HG03139 (cell line): Measurements from ENCODE around the gene ARID1B.
"Not testable (repeated sequence)": the region's sequence is repeated elsewhere in the genome, so short reads cannot be mapped to it uniquely, and the experiment has no call there.

Experiments
- ATAC-seq: cut with Tn5 transposase; IDR thresholded peaks from one replicate; pipeline ENCODE4 v1.9.1; 2021; ENCODE audit not compliant: unreplicated experiment

ARID1B gene

GRCh38 chr6:156982168-156982567 lies 205.0 kb downstream of the ARID1B start:
- no peak for ATAC-seq

GRCh38 chr6:156982864-156983263 lies 205.7 kb downstream of the ARID1B start:
- not testable (repeated sequence) for ATAC-seq

GRCh38 chr6:156984178-156984738 lies 207.1 kb downstream of the ARID1B start:
- ATAC-seq = no peak

DNA sequence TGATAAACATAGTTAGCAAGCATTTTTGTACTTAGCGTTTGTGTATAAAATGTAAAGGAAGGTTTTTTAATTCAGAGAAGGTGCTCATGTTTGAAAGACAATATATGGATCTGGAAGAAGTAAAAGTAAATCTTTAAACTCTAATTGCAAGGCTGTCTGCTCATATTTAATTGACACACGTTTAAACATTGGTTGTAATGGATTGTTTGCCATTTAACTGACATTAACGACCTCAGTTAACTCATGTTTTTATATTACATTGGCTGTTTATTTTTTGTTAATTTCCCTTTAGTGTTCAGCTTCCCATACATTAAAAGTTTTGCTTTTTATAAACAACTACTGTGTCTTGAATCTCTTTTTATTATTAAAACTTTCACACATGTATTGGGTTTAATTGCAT lies 208.1 kb downstream of the ARID1B start:
- no peak for ATAC-seq

DNA sequence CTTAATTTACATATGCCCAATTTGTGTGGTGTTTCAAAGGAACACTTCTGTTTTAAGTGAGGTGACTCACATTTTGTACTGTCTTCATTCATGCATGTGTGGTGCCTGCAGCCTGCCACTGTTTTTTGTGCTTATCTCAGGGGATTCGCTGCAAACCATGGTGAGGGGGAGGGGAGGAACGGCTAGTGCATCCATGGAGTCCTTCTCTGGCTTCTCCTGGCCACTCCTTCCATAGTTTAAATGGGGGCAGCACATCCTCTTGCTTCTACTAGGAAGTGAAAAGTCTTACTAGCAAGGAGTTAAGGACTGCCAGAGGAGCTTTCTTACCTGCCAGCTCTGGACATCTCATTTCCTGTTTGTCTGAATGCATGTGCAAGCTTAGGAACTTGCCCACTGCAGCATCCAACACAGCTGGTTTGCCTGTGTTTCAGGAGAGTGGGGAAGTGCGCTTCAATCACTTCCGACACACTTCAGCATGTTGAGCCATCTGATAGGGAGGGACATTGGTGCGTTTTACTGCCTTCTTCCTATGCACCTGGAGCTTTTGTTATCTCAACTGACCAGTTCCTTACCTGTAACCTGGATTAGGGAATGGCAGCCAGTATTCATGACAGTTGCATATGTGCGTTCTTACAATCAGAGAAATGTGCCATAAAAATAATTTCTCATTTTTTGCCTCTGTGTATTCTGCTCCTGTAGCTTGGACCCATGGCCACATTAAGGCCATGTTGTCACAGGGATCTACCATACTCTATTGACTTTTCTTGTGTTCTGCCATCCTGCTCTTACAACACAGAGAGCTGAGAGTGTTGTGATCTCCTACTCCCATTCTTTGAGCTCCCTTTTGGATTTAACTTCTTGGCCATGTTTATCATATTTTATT lies 211.3 kb downstream of the ARID1B start:
- ATAC-seq = peak; percentile 73

DNA sequence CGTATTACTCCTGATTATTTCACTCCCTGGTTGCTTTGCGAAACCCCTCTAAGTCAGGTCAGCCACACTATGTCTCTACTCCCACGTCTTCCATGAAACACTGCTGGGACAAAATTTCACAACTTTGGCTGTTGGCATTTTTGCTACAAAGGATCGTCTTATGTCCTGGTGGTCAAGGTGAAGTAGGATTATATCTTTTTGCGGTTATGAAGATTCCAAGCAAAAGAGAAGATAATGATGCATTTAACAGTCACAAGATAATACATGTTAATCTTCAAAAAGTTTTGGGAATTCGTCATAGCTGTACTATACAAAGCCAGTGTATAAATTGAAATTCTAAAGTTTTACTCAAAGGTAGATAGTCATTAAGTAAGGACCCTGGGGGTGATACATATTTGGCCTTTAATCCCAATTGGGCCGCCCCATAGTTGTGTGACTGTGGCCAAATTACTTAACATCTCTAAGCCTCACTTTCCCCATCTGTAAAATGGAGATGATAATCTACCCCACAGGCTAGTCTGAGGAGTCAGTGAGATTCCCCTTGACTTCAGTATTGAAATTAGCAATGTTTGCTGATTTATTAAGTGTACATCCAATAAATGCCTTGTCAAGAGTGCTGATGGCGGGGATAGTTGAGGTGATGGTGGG lies 212.1 kb downstream of the ARID1B start:
- no peak for ATAC-seq

GRCh38 chr6:156992020-156992804 lies 215.0 kb downstream of the ARID1B start:
- no peak for ATAC-seq

DNA sequence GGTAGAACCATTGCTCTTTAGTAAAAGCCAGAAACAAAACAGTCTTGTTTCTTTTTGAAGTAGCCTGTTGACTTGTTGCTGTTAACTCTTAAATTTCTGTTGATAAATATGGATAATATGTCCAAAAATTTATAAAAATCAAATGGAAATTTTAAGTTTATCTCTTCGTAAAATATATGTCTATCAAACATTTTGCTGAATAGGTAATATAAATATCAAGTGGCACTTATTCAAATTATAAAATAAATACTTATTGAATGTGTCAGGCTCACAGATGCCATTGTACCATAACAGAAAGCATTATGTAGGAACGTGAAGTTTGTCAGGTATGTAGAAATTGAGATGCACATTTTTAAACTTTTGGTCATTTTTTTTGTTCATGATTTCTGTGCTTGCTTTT lies 216.5 kb downstream of the ARID1B start:
- ATAC-seq = no peak

DNA sequence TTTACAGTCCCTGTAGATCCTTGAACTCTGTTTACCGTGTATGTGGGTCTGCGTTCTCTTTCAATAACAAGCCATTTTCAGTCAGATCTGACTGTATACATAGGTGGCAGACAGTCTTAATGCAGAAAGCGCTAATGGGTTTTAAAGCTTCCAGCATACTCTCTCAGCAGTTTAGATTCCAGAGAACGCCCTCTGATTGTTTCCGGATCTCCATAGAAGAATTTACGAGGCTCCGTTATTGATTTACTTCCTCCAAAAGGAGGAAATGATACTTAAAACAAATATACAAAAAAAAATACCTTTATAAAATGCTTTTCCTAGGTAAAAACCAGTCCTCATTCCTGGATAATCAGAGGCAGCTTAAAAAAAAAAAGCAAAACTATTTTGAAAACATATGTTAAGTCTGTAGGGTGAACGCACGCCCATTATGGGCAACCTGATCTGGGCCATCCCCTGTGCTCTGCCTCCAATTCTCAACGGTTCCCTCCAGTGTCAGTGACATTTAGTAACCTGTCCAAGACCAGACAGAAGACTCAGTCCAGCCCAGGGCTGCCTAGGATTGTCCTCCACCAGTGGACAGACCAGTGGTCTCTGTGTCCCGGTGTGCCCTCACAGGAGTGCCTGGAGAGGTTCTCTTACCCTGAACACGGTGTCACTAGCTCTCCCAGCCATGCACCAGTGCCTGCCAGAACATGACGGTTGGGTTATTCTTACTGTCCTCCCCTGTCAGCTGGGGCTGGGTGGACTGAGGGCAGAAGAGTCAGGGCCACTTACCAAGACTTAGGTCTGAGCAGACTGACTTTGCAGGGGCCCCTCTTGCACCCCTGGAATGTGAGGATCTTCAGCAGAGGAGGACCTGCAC lies 217.3 kb downstream of the ARID1B start:
- ATAC-seq = no peak

DNA sequence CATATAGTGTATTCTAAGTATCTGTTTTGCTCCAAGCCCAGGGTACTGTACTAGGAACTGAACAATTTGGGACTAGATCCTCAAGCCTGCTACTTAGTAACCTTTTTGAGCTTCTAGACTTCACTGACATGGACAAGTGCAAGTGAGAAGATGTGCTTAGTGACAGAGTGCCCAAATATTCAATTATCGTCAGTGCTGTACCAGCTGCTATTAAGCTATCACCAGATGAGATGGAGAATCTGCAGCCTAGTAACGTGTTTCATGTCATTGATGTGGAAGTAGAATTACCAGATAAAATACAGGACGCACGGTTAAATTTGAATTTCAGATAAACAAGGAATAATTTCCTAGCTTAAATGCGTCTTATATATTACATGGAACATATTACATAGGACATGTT lies 218.3 kb downstream of the ARID1B start:
- no peak for ATAC-seq

GRCh38 chr6:156996265-156996664 lies 219.1 kb downstream of the ARID1B start:
- no peak for ATAC-seq

DNA sequence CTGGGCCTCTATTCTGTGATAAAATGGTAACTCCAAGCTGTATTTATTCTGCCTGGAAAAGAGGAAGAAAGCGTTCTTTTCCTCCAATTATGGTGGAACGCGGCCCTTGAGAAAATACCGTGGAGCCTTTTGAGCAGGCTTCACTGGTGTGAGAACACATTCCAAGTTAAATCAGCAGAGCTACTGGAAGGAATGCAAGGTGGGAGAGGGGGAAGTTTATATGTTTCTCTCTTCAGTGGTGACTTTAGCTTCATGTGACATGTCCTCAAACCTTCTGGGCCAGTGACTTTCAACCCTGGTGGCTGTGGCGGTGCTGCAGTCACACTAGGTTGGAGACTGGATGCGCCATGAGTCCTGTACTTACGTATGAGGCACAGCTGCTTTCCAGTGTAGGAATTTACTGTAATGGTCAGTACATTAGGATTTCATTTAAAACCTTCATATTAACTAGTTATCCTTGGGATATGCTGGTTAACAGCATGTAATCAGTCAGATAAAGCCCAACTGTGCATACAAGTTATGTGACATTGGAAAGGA lies 221.7 kb downstream of the ARID1B start:
- ATAC-seq = no peak

DNA sequence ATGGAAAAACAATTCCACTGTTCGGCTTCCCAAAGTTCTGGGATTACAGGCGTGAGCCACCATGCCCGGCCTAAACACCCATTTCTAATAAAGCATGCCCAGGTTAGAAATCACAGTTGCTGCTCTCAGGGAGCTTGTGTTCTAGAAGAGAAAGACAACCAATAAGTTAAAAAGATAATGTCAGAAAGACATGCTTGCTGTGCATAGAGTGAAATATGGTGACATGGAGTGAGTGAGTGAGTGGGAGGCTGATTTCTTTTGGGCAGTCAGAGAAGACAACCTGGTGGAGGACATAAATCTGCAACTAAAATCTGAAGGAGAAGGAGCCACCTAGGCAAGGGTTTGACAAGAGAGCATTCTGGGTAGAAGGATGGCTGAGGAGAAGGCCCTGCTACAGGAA lies 222.6 kb downstream of the ARID1B start:
- no peak for ATAC-seq

DNA sequence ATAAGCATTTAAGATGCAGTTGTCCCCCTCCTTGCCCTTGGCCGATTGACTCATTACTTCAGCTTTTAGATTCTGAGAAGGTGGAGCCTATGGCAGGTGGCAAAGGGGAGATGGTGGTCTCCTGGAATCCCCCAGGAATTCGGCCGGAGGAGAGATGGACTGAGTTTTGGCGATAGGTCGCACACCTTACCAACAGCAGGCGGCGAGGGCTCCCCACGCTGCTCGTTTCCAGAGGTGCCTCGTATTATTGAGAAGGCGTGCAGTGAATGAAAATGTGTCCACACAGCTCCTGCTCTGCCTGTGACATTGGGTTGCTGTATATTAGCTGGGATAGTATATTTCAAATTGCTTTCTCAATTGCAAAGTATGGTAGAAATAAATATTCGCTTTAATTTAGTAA lies 224.5 kb downstream of the ARID1B start:
- no peak for ATAC-seq

DNA sequence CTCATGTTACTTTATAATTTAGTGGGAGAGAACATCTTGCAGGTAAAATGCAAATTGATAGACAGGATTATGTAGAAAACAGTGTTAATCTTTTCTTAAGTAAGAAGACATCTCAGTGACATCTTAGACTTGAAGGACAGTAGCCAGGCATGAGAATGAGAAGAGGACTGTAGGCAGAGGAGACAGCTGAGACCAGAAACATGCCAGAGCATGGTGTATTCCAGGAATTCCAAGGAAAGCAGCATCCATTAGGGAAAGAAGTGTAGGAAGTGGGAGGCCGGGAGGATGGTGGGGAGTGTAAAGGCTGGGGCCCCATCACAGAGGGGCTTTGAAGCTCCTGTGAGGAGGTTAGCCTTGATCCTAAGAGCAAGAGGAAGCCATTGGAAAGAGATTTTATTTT lies 225.6 kb downstream of the ARID1B start:
- ATAC-seq = no peak

DNA sequence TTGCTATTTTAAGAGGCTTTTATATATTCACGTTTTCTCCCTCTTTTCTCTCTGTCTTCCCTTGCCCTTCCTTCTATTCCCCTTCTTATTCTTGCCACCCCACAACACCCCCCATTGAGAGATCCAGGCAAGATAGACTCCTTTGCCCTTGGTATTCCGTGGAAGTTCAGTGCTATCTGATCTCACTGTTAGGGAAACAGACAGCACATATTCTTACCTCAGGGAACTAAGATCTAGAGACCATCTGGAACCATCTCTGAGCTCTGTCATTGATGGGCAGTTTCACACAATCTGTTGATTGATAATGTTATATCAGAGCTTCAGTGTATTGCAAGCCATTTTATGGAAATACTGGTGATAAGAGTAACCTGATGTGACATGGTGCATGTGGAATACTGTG lies 228.8 kb downstream of the ARID1B start:
- no peak for ATAC-seq

- no peak for ATAC-seq
Observed at GRCh38 chr6:157008568-157008967, 231.4 kb downstream of the ARID1B start.

GRCh38 chr6:157012355-157012754 lies 235.2 kb downstream of the ARID1B start:
- no peak for ATAC-seq

GRCh38 chr6:157013649-157014304 lies 236.6 kb downstream of the ARID1B start:
- ATAC-seq = no peak

DNA sequence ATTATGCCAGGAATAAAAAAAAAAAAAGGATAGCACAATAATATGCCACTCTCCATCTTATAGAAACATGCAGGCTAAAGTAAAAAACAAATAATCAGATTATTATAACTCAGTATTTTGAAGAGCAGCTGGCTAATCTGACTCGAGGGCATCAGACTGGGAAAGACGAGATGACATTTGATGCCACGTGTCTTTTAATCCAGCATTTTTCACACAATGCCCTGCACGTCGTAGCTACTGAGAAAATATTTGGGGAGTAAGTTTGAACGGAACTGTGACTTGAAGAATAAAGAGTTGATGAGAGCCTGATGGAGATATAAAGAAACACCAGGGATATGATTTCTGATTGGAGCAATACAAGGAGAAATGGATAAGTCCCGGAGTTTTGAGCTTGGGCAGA lies 237.7 kb downstream of the ARID1B start:
- no peak for ATAC-seq
